Skin of body (tissue), 2 donors: ENCODE data around the gene KLHL21. TPM values are rescaled to one million over a fixed set of nuclear protein-coding genes. Genes with fewer than 3 reads are reported as not detected.

ENCODE experiments used
- DNase-seq: peaks from one replicate; lab custom pipeline; 2025; lab: John Stamatoyannopoulos, UW
- total RNA-seq: library from RNA; depleted of rRNA; stranded (reverse); fragments of >200 nt; gene quantifications from one replicate; pipeline ENCODE4 v1.2.3, GENCODE V29; 2014

The KLHL21 gene
- total RNA-seq, 1 donor from 2014 or later: 17.8 TPM

DNA sequence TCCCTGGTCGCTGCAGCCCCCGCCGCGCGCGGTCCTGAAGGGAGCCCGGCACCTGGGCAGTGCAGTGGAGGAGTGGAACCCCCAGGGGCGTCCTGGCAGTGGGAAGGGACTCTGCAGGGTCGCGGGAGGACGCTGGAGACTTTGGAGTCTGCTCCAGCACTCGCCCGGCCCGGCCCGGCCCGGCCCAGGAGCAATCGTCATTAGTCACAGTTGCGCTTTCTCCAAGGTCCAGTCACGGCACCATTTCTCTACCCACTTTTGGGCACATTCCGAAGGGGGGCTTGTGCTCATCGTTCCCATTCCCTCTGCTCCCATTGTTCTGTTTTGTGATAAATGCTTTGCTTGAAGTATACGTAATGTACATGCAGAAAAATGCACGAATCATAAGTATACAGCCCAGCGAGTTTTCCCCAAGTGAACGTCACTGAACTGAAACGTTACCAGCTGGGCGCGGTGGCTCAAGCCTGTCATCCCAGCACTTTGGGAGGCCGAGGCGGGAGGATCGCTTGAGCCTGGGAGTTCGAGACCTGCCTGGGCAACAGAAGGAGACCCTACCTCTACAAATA, 23.0 kb upstream of the KLHL21 start:
- peak; percentile 28 for DNase-seq

DNA sequence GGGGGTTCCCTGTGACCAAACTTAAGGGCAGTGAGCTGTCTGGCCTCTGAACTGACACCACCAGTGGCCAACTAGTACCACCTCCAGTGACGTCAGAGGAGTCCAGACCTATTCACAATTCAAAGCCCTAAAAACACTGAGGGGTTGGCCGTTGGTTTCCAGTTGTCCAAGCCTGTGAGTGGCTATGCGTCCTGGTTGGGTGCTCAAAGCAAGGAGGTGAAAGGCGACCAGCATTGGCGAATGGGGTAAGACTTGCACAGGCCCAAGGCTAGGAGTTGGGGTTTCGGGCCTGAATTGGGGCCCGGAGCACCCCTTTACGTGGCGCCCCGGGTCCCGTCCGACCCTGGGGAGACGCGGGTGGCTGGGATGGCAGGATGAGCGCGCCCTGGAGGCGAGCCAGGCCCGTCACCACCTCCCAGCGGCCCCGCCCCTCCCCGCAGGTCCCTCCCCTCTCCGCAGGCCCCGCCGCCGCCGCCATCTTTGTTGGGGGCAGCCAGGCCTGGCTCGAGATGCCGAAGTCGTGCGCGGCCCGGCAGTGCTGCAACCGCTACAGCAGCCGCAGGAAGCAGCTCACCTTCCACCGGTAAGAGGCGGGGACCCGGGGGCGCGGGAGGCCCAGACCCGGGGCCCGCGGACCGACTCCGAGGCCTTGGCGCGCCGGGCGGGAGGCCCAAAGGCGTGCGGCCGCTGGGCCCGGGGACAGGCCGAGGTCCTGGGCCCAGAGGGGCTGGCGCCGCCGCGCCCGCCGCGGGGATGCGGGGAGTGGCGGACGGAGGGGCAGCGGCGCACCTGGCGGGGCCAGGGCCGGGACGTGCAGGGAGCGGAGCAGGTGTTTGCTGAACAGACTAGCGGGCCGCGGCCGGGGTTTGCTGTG, 22.3 kb upstream of the KLHL21 start, which contains the start of gene THAP3:
TSS of gene THAP3 (plus strand) at position 159 of the 874 bp plus-strand sequence. CDS start at position 510, 351 bp downstream.
- peak; percentile 66 for DNase-seq

DNA sequence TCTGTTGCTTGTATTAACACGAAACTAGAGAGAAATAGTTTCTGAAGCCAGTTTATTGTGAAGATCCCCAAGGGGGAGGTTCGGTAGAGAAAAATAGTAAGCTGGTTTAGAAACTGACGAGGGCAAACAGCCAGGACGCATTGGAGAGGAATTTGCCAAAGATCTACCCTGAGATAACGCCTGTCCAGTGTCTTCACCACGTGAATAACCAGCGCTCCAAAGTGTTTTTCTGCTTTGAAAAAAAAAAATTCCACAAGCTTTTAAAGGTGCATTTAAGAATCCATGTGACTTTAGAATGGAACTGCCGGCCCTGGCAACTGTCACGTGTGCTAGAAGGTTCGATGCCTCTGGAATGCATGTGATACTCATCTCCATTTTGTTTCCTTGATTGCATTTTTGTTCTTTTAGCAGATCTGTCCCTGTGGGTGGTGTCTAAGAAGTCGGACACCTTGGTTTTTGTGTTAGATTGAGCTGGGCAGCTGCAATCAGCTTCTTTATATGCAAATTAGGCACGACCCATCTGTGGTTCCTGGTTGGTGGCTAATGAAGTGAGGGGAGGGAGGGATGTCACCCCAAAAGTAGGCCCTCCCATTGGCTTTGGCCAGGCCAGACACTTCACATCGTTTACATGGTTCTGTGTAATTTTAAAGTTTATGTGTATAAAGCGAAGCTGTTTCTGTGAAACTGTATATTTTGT, 20.7 kb upstream of the KLHL21 start:
- no peak for DNase-seq

GRCh38 chr1:6622396-6623152, 19.9 kb upstream of the KLHL21 start:
- DNase-seq: no peak

- no peak for DNase-seq
Observed at GRCh38 chr1:6621429-6622391, 19.0 kb upstream of the KLHL21 start.

- no peak for DNase-seq
Observed at GRCh38 chr1:6619045-6619444, 16.4 kb upstream of the KLHL21 start.

DNA sequence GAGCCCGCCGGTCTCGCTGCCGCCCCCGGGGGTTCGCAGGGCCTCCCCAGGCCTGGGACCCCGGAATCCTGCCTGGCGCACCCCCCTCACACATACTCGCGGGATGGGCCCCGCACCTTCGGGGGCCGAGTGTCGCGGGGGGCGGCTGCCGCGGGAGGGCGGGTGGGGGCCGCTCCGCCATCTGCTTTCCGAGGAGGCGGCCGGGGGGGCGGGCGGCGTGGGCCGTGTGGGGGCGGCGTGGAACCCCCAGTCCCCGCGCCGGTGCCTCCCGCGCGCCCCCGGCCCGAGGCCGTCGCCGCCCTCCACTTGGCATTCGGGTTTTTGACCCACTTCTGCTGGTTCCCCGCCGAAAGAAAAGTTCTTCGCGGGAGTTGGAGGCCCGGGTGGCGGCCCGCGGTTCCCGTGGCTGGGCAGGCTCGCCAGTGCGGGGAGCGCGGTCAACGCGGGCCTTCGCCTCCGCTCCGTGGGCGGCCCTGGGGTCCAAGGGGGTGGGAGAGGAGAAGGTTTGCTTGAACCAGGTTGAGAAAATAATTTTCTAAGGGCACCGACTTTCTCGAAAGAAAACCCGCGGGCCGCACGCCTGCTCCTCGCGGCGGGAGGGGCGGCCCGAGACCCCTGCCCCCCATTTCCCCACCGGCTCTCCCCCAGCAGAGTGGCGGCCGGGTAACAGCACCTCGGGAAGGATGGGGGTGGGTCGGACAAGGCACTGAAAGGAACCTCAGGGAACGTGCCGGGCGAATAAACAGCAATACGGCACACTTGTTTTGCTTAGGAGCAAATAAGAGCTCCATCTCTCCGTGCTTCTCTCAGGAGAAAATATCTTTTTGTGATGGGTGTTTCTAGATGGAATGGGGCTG, 12.5 kb upstream of the KLHL21 start:
- DNase-seq: no peak

DNA sequence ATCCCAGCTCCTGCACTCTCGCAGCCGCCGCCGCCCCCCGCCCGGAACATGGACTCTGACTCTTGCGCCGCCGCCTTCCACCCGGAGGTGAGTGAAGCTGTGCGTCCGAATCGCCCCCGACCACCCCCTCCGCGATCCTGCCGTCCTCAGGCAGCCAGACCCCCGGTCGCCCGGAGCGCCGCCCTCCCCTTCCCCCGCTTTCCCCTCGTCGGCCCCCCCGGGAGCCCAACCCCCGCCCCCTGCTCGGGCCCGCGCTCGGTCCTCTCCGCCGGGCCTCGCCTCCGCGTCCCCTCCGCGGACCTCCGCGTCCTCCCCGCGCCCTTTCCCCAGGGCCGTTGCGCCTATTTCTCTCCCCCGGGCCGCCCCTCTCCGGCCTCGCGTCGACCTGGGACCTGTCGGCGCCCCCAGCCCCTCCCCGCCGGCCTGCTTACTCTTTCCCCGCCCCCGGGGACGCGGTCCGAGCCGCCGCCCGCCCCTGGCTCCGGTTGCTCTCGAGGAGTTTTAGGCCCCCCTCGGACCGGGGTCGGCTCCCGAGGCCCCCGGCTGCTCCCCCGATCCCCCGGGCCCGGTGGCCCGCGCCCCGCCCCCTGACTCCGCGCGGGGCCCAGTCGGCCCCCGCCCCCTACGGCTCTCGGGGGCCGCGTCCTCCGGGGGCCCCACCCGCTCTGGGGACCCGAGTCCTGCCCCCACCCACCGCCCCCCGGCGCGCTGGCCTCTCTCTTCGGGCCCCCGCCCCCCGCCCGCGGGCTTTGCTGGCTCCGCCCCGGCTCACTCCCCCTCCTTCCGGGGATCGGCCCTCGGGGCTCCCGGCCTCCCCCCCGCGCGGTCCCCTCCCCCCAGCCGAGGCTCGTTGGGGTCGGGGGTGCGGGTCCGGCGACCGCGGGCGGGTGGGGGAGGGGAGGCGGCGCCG, 11.6 kb upstream of the KLHL21 start:
- no peak for DNase-seq

GRCh38 chr1:6613361-6614018, 10.8 kb upstream of the KLHL21 start, which contains the start of gene PHF13:
PHF13 (plus strand) TSS chr1:6613731; CDS start chr1:6614067, 336 bp downstream.
- DNase-seq: peak; percentile 99

DNA sequence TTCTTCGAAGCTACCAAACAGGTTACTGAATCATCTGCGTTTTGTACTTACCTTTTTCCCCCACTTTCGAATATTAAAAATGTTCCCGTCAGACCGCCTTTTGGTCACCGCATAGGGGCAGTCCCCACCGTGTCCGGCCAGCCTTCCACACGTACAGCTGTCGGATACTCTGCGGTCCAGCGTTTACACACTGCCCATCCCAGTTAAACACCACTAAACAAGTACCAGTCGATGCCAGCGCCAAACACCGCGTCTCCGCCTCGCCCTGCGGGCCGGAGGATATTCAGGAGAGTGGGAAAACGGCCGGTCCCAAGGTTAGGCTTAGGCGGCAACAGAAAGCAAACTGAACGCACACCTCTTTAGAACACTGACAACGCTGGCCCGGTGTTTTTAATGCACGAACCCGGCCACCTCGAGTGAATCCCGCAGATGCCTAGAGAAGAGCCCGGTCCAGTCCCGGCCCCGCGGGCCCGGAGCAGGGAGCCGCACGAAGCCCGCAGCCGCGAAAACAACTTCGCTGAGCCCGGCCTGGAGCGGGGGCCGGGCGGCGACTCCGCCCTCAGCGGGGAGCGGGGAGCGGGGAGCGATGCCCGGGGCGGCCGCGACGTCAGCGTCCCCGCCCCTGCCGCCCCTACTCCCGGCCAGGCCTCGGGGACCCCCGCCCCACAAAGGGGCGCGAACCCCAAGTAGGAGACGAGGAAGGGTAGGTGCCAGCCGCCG, 10.1 kb upstream of the KLHL21 start:
- peak; percentile 36 for DNase-seq

- peak; percentile 81 for DNase-seq
Observed at GRCh38 chr1:6603915-6604558, 1.4 kb upstream of the KLHL21 start.

GRCh38 chr1:6603238-6603914, 707 bp upstream of the KLHL21 start:
- peak; percentile 85 for DNase-seq

GRCh38 chr1:6601923-6602668, 573 bp downstream of the KLHL21 start:
- DNase-seq: no peak

DNA sequence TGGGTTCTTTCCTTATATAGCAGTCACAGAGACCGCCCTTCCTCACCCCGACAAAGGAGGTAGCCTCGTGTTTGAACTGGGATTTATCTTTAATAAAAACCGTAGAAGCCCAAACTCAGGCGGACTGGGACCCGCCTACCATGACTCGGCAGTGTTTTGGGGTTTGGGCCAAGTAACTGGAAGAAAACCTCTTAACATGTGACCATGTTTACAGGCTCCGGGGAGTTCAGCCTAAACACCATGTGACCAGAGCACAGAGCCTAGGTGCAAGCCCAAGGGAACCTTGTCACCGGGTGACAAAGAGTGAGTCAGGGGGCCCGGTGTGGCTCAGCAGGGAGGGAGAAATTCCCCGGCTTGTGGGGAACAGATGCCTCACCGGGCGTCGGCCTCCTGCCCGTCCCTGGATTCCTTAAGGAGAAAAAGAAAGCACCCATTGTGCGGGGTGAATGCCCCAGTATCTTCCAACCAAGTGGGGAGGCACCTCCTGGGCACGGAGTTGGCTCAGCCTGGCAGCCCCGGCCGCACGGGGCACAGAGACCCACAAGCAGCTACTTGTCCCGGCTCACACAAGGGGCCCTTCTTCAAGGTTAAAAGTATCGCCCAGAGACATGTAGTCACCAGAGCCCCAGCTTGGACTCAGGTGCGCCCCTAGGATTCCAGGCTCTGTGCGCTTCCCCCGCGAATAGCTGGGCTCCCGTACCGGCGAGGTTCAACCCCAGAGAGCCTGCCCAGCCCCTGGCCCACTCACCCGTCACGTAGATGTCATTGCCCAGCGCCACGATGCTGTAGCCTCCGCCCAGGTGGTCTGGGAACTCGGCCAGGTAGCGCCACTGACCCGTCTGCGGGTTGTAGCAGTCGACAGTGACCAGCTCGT, 1.4 kb downstream of the KLHL21 start:
- peak; percentile 47 for DNase-seq
